Breast epithelium (tissue), 3 donors: ENCODE data around the gene SSX2IP.

ENCODE experiments used
- CTCF ChIP-seq, 3 donors: fragments of 450-650 bp; IDR thresholded peaks; one replicate each; pipeline ENCODE4 v1.5.1; 2016 to 2017; ENCODE audit warnings: antibody characterized with exemption in 3 of 3, mild to moderate bottlenecking in 3 of 3, moderate library complexity in 3 of 3
- POLR2A ChIP-seq: fragments of 450-650 bp; IDR thresholded peaks from one replicate; pipeline ENCODE4 v1.6.1; 2016; ENCODE audit warnings: antibody characterized with exemption, mild to moderate bottlenecking, moderate library complexity
- POLR2AphosphoS5 ChIP-seq, 3 donors: sonication (generic); formaldehyde crosslinking; IDR thresholded peaks; one replicate each; pipeline ENCODE4 v1.6.1; 2017; ENCODE audit warnings: antibody characterized with exemption in 3 of 3

GRCh38 chr1:84709131-84709530 lies 18.9 kb upstream of the SSX2IP start:
- no peak for TF ChIP-seq POLR2A
- TF ChIP-seq CTCF (IDR thresholded peaks at IDR 0.05) = no peak
- TF ChIP-seq POLR2AphosphoS5 (IDR thresholded peaks at IDR 0.05) = no peak
